ENCODE data around the gene NGLY1. TPM values are rescaled to one million over a fixed set of nuclear protein-coding genes. Genes with fewer than 3 reads are reported as not detected.

Gene NGLY1
- total and polyA plus RNA-seq, 2 of the 4 experiments (the other 2 are of a cell fraction): 10.0 to 14.9 TPM

GRCh38 chr3:25789596-25790556 lies 6.6 kb upstream of the NGLY1 start, which contains the start of gene OXSM:
TSS of gene OXSM (plus strand) at chr3:25790090. CDS start at chr3:25791021, 931 bp downstream.
- H3K23ac ChIP-seq (ENCODE audit: low read depth, low read length): peak within 1 kb of the TSS; percentile 61
- in situ Hi-C loops (cut with MboI; ENCODE audit: low sequenced_read_pairs) (no loop called here), dilution Hi-C loops (cut with HindIII; ENCODE audit: low sequenced_read_pairs, unreplicated experiment) (no loop called here), intact Hi-C loops (cut with micrococcal nuclease) (no loop called here)
- H2AFZ ChIP-seq (replicated peaks; ENCODE audit: low read length, poor library complexity): peak within 1 kb of the TSS; percentile 96
- ChIA-PET POLR2A (ENCODE audit: unreplicated experiment) (interaction anchor here (0.6 kb wide), 2 partner anchors 18 to 152 kb away, joined by 3 to 4 read pairs; no protein-coding TSS in a partner anchor), CTCF (interaction anchor here (1.3 kb wide), 1 partner anchor 64 kb away, joined by 3 read pairs; no protein-coding TSS in a partner anchor)
- no peaks in the 10 kb centered on the region; the same call in 1 of the 2 replicates for H3K36me3 ChIP-seq (ENCODE audit: control insufficient read depth, insufficient read depth, low read length)
- WGBS, 2 experiments (ENCODE audit: extremely low coverage in 2 of 2, insufficient read length in 1 of 2): 1% methylated on average over 14 of the region's 56 CpGs; no CpG with 5 or more reads in 1 of the 2 experiments
- no TSS peak for BruUV-seq (replicated peaks)
- H3K4me2 ChIP-seq (ENCODE audit: low read depth, low read length): peak within 1 kb of the TSS; percentile 91
- H3K9ac ChIP-seq (ENCODE audit: low read depth, low read length): peak within 1 kb of the TSS; percentile 91
- peak within 1 kb of the TSS; percentile 80 for H3K56ac ChIP-seq (ENCODE audit: extremely low read depth, insufficient read depth, low read length)
- H4K5ac ChIP-seq (ENCODE audit: low read depth, low read length): peak within 1 kb of the TSS; percentile 96
- H3K9me3 ChIP-seq (ENCODE audit: control insufficient read depth, insufficient read depth, low read length): no peaks in the 10 kb centered on the region
- peak within 1 kb of the TSS; percentile 83 for H3K14ac ChIP-seq (replicated peaks; ENCODE audit: low read depth, low read length)
- peak within 1 kb of the TSS; percentile 74 for H3K27ac ChIP-seq (ENCODE audit: insufficient read depth, low read length)
- H4K20me1 ChIP-seq (ENCODE audit: insufficient read depth, low read length): no peaks in the 10 kb centered on the region
- H2AK5ac ChIP-seq (ENCODE audit: low read depth, low read length): peak within 1 kb of the TSS; percentile 18; the same call in 1 of the 2 replicates
- H2BK120ac ChIP-seq (ENCODE audit: low read depth, low read length): peak within 1 kb of the TSS; percentile 32
- H2AK9ac ChIP-seq (replicated peaks; ENCODE audit: low read depth, low read length, poor library complexity): peak within 1 kb of the TSS; percentile 75
- peak within 1 kb of the TSS; percentile 42 to 91 for H4K8ac ChIP-seq (ENCODE audit: low read depth in 2 of 2, low read length in 2 of 2)
- peaks cover 10 to 11% of the 10 kb centered on the region in 2 experiments; a peak in 3 of 4 replicates for H3K79me1 ChIP-seq (ENCODE audit: low read depth in 1 of 2, low read length in 2 of 2)
- peak within 1 kb of the TSS; percentile 65; the same call in 1 of the 2 replicates for H4K91ac ChIP-seq (ENCODE audit: insufficient read depth, low read depth, low read length)
- peak; percentile 97 for ATAC-seq (ENCODE audit: low read depth)
- peak; percentile 94 for DNase-seq
- no peak within 1 kb of the TSS for H2BK20ac ChIP-seq (ENCODE audit: low read depth, low read length)
- H3K4me1 ChIP-seq (ENCODE audit: control insufficient read depth, insufficient read depth, low read length): no peaks in the 10 kb centered on the region
- peak within 1 kb of the TSS; percentile 76 for H3K4ac ChIP-seq (ENCODE audit: low read depth, low read length)
- peak within 1 kb of the TSS; percentile 60 for H3K4me3 ChIP-seq (ENCODE audit: insufficient read depth, low read depth, low read length)
- no peaks in the 10 kb centered on the region for H3K27me3 ChIP-seq (ENCODE audit: control insufficient read depth, insufficient read depth, low read length)
- peaks cover 4% of the 10 kb centered on the region; the same call in 1 of the 2 replicates for H3K9me1 ChIP-seq (ENCODE audit: insufficient read depth, low read length)
- H2BK5ac ChIP-seq (ENCODE audit: low read depth, low read length, poor library complexity, severe bottlenecking): peak within 1 kb of the TSS; percentile 79
- peak within 1 kb of the TSS; percentile 85; the same call in 1 of the 2 replicates for H3K18ac ChIP-seq (ENCODE audit: low read depth, low read length)
- peak within 1 kb of the TSS; percentile 29; the same call in 1 of the 3 replicates for H2BK15ac ChIP-seq (ENCODE audit: low read depth, low read length)
- TF ChIP-seq NFE2L2 (IDR thresholded peaks at IDR 0.05; ENCODE audit: low read depth, low read length) (peak; percentile 66), CTCF (conservative IDR thresholded peaks at IDR 0.05; ENCODE audit: low read depth, low read length) (no peak), RFX5 (IDR thresholded peaks at IDR 0.05; ENCODE audit: low read depth, low read length) (no peak), USF2 (IDR thresholded peaks at IDR 0.05; ENCODE audit: low read depth, low read length) (no peak), ELK1 (IDR thresholded peaks at IDR 0.05; ENCODE audit: borderline replicate concordance, low read depth, low read length) (no peak), CEBPB (IDR thresholded peaks at IDR 0.05; ENCODE audit: low read depth, low read length) (no peak), SMC3 (IDR thresholded peaks at IDR 0.05; ENCODE audit: low read depth, low read length) (no peak), FOS (IDR thresholded peaks at IDR 0.05; ENCODE audit: low read depth, low read length) (peak; percentile 74), MAFK (IDR thresholded peaks at IDR 0.05; ENCODE audit: low read depth, low read length) (peak; percentile 42), BHLHE40 (IDR thresholded peaks at IDR 0.05; ENCODE audit: low read depth, low read length) (peak; percentile 78), MXI1 (IDR thresholded peaks at IDR 0.05; ENCODE audit: borderline replicate concordance, low read depth, low read length) (0 out of 2 replicates have a peak, but pooled peaks have one; percentile 47), CHD1 (IDR thresholded peaks at IDR 0.05; ENCODE audit: low read depth, low read length) (no peak; the same call in 1 of the 2 replicates)
